Aorta (tissue), 5 donors: ENCODE data around the gene RALGAPB. TPM values are rescaled to one million over a fixed set of nuclear protein-coding genes. Genes with fewer than 3 reads are reported as not detected.

Source experiments
- ATAC-seq: fragments of 200-7000 bp; cut with Tn5 transposase; one replicate; pipeline ENCODE4 v1.9.1; 2022; ENCODE audit warnings: moderate library complexity; ENCODE audit not compliant: low FRiP score
- DNase-seq, 2 donors: peaks; one replicate each; pipeline ENCODE4 v3.0.0-alpha.2; 2020
- H3K27ac ChIP-seq, 2 donors: one replicate each; pipeline ENCODE4 v1.5.1; 2013; ENCODE audit warnings: low read length in 2 of 2, mild to moderate bottlenecking in 2 of 2, moderate library complexity in 2 of 2, control low read depth in 1 of 2, inconsistent platforms in 1 of 2, low read depth in 1 of 2
- H3K27me3 ChIP-seq, 2 donors: one replicate each; pipeline ENCODE4 v1.6.1; 2013; ENCODE audit warnings: control low read depth in 1 of 2, low read length in 1 of 2, mild to moderate bottlenecking in 1 of 2, moderate library complexity in 1 of 2; ENCODE audit not compliant: insufficient read depth in 2 of 2, control insufficient read depth in 1 of 2
- H3K36me3 ChIP-seq, 2 donors: one replicate each; pipeline ENCODE4 v1.6.1; 2013; ENCODE audit warnings: control low read depth in 1 of 2, low read length in 1 of 2, mild to moderate bottlenecking in 1 of 2; ENCODE audit not compliant: insufficient read depth in 2 of 2, control insufficient read depth in 1 of 2
- H3K4me1 ChIP-seq, 2 donors: one replicate each; pipeline ENCODE4 v1.6.1; 2013; ENCODE audit warnings: low read length in 2 of 2, control low read depth in 1 of 2, mild to moderate bottlenecking in 1 of 2, moderate library complexity in 1 of 2; ENCODE audit not compliant: insufficient read depth in 2 of 2, control insufficient read depth in 1 of 2
- H3K4me3 ChIP-seq, 2 donors: one replicate each; pipeline ENCODE4 v1.5.1; 2013; ENCODE audit warnings: low read length in 2 of 2, control low read depth in 1 of 2, mild to moderate bottlenecking in 1 of 2
- H3K9me3 ChIP-seq: one replicate; pipeline ENCODE4 v1.6.1; 2013; ENCODE audit warnings: mild to moderate bottlenecking, low read length; ENCODE audit not compliant: control insufficient read depth
- WGBS, 2 donors: extraction: QIAGEN DNeasy Blood & Tissue Kit; methylation state at CpG; one replicate each; pipeline ENCODE4 v1.1.7; 2013; 5-methylcytosine and 5-hydroxymethylcytosine counted together
- intact Hi-C, 2 donors: fragments of 100-400 bp; cut with DNase I; formaldehyde crosslinking; loops; one replicate each; pipeline versions ENCODE4 v1.14.2 to v1.15.0; 2022
- polyA plus RNA-seq, 2 donors: library from polyadenylated mRNA; stranded (reverse); fragments of 200-250 nt; gene quantifications; one replicate each; pipeline ENCODE4 v1.2.3, GENCODE V29; 2013
- total RNA-seq, 2 donors: library from RNA; stranded (reverse); fragmentation: NEBNext Ultra II Directional; extraction: Animal tissue kit (Norgen Biotek cat#: 25700); gene quantifications; one replicate each; pipeline ENCODE4 v1.2.1, GENCODE V29; 2021
- donor health status: healthy with polysubstance abuse.
- donor health status: Bipolar disorder and iron deficiency.
- donor health status: DM: no; HTN: no; CAD: no.
- donor health status: DM: no; HTN: no; CAD: no.
- donor health status: DM: yes; HTN: yes; CAD: no.

The RALGAPB gene
- total and polyA plus RNA-seq, 4 donors, result 5.9 to 41.3 (median 24.1) TPM

DNA sequence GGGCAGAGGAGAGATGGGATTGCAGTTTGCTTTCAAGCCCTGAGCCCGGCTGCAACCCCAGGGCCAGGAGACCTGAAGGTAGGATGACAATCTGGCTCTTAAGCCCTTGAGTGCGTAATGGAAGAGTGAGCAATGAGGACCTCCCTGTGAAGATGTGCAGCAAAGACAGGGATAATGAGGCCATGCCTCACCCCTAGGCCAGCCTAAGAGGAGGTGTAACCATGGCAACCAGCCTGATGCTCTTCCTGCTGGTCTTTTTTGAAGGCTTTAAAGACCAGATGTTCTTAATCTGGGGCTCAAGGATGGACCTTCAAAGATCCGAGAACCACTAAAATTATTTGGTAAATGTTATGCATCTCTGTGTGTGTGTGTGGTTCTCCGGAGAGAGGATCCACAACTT is 137.2 kb downstream of the RALGAPB start:
- WGBS, 2 donors, result 83 to 86% methylated on average over 4 of the region's 4 CpGs
- H3K4me1 ChIP-seq, result no peaks in the 10 kb centered on the region
- no peak for ATAC-seq
- DNase-seq, result no peak
- H3K27ac ChIP-seq, result no peak overlapping the region
- intact Hi-C loops, result no loop called here
- H3K4me3 ChIP-seq, result no peak overlapping the region
- H3K9me3 ChIP-seq, result peaks cover 4% of the 10 kb centered on the region
- no peaks in the 10 kb centered on the region for H3K36me3 ChIP-seq
- H3K27me3 ChIP-seq, result peaks cover 0 to 3% of the 10 kb centered on the region in 2 donors

DNA sequence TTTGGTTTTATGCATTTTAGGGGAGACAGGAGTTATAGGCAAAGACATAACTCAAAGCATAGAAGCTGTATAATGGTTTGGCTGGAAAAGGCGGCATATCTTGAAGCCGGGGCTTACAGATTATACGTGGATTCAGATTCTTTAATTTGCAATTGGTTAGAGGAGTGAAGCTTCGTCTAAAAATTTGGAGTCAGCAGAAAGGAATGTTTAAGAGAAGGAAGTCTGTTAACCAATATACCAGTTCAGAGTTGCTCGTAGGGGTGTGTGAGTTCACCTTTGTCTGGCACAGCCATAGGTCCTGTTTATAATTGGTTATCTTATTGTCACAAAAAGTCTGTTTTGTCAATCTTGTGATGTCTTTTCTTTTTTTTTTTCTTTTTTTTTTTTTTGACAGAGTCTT is 137.9 kb downstream of the RALGAPB start:
- intact Hi-C loops, result no loop called here
- Histone ChIP-seq H3K36me3 (no peaks in the 10 kb centered on the region), H3K9me3 (peaks cover 4% of the 10 kb centered on the region), H3K4me3 (no peak overlapping the region), H3K4me1 (no peaks in the 10 kb centered on the region), H3K27me3 (peaks cover 0 to 3% of the 10 kb centered on the region in 2 donors), H3K27ac (no peak overlapping the region)
- no peak for DNase-seq
- ATAC-seq, result no peak
- WGBS, 2 donors, result 44 to 56% methylated on average over 5 of the region's 5 CpGs

DNA sequence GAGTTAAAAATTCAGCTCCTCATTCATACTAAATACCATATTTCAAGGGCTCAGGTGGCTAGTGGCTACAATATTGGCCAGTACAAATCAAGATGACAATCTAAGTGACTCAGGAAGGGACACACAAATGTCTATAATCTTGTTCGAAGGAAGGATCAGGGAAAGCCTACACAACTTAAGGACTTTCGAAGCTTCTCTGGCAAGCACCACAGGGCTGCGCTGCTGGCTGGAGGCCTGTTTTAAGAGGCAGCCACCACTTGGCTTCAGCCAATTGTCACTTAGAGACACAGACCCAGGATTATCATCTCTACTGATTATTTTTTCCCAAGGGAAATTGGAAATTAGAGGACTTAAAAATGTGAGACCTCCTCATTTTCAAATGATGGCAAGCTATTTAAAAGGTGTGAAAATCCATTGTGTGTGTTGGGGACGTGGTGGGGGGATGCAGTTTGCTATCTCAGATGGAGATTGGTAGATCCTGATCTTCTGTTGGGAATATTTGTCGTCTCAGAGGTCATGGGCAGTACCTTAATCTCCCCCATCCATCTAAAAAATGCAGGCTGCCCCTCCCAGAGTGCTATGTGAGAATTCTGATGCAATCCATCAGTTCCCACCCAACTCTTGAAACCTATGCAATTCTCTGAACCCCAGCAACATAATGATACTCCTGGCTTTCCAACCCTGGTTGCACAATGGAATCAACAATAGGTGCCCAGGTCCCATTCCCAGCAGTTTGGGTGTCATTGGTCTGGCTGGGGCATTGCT is 140.3 kb downstream of the RALGAPB start:
- Histone ChIP-seq H3K4me3 (no peak overlapping the region), H3K9me3 (peaks cover 4% of the 10 kb centered on the region), H3K4me1 (no peaks in the 10 kb centered on the region), H3K27me3 (peaks cover 0 to 3% of the 10 kb centered on the region in 2 donors), H3K36me3 (no peaks in the 10 kb centered on the region), H3K27ac (no peak overlapping the region)
- DNase-seq (no peak), ATAC-seq (no peak)
- intact Hi-C loops, result no loop called here
- WGBS, 2 donors, result 60 to 67% methylated on average over 5 of the region's 5 CpGs

DNA sequence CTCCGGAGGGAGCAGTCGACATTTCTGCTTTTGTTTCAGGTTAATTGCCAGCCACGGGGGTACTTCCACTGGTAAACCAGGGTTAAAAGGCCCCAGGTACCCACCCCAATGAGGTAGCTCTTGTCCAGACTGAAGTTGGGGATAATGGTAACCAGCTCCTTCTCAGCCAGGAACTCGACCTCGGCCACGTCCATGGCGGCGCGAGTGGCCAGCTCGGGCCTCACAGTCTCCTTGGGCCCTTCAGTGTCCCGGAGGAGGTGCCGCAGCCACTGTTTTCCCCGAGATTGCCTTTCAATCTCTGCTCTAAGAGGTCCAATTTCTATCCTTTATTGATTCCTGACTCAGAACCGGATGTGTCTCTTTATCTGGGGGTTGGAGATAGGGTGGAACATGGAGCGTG is 142.6 kb downstream of the RALGAPB start:
- Histone ChIP-seq H3K4me1 (no peaks in the 10 kb centered on the region), H3K27ac (no peak overlapping the region), H3K27me3 (no peaks in the 10 kb centered on the region), H3K36me3 (no peaks in the 10 kb centered on the region), H3K9me3 (no peaks in the 10 kb centered on the region), H3K4me3 (no peak overlapping the region)
- WGBS, 2 donors, result 88 to 89% methylated on average over 15 of the region's 15 CpGs
- ATAC-seq, result no peak
- intact Hi-C loops, result no loop called here
- DNase-seq, result no peak

DNA sequence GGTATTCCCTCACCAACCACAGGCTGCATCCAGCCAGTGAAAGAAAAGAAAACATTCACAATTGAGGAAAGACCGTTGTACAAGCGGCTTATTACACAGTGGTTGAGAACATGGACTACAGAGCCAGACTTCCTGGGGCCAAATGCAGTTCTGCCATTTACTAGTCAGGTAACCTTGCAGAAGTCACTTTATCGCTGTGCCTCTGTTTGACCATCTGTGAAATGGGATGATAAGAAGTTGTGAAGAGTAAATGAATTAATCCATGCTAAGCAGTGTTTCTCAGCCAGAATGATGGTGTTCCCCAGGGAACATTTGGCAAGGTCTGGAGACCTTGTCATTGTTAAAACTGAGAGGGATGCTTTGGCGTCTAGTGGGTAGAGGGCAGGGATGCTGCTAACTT is 143.8 kb downstream of the RALGAPB start:
- H3K36me3 ChIP-seq, result no peaks in the 10 kb centered on the region
- ATAC-seq (no peak), DNase-seq (no peak)
- no peaks in the 10 kb centered on the region for H3K27me3 ChIP-seq
- intact Hi-C loops, result no loop called here
- no peak overlapping the region for H3K4me3 ChIP-seq
- no peaks in the 10 kb centered on the region for H3K4me1 ChIP-seq
- no peaks in the 10 kb centered on the region for H3K9me3 ChIP-seq
- WGBS, 2 donors, result 81 to 87% methylated on average over 4 of the region's 4 CpGs
- H3K27ac ChIP-seq, result no peak overlapping the region

DNA sequence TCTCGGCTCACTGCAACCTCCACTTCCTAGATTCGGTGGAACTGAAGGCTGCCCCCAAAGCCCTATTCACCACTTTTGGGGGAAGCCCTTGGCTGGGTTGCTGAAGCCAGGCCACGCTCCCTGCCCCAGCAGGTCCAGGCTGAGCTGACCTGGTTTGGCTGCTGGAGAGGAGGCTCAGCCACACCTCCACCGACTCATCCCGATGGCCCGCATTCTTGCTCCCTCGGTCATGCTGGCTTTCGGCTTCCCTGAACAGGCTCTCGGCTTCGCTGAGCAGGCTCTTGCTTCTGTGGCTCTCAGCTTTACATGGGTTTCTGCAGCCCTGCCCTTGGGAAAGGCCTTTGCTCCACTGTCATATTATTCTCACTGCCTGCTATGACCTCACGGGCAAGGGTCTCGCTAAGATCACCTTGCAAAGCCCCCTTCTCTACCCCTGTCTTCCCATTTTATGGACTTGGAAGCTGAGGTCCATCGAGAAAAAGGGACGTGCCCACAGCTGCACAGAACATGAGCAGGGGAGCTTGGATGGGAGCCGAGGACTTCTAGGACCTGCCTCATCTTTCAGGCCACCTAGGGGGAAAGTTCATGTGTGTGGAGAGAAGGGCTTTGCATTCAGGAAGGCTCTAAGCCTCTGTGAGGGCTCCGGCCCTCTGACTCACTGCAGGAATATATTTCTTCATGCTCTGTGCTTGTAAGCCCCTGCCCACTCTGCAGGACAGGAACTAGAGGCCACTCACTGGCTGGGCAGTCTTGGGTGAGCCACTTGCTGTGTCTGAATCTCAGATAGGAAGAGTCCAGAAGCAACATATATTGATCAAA is 144.6 kb downstream of the RALGAPB start:
- intact Hi-C loops, result no loop called here
- DNase-seq (no peak), ATAC-seq (no peak)
- Histone ChIP-seq H3K36me3 (no peaks in the 10 kb centered on the region), H3K27me3 (no peaks in the 10 kb centered on the region), H3K27ac (no peak overlapping the region), H3K4me1 (no peaks in the 10 kb centered on the region), H3K4me3 (no peak overlapping the region), H3K9me3 (no peaks in the 10 kb centered on the region)
- 69 to 74% methylated on average over 16 of the region's 16 CpGs for WGBS, 2 donors

DNA sequence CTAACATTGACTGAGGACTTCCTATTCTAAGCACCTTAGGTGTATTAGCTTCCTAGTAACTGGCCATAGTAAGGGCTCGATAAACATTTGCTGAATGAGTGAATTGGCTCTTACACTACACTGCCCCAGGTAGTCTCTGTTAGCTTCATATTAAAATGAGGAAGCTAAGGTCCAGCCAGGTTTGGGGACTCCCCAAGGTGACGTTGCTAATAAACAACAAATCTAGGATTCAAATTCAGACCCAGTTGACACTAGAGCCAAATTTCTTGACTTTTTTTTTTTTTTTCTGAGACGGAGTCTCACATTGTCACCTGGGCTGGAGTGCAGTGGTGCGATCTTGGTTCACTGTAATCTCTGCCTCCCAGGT is 145.2 kb downstream of the RALGAPB start:
- H3K9me3 ChIP-seq, result no peaks in the 10 kb centered on the region
- no peak for ATAC-seq
- no peaks in the 10 kb centered on the region for H3K27me3 ChIP-seq
- no peaks in the 10 kb centered on the region for H3K4me1 ChIP-seq
- no peak overlapping the region for H3K27ac ChIP-seq
- WGBS, 2 donors, result 90 to 94% methylated on average over 4 of the region's 4 CpGs
- DNase-seq, result no peak
- no peak overlapping the region for H3K4me3 ChIP-seq
- no peaks in the 10 kb centered on the region for H3K36me3 ChIP-seq
- intact Hi-C loops, result no loop called here

DNA sequence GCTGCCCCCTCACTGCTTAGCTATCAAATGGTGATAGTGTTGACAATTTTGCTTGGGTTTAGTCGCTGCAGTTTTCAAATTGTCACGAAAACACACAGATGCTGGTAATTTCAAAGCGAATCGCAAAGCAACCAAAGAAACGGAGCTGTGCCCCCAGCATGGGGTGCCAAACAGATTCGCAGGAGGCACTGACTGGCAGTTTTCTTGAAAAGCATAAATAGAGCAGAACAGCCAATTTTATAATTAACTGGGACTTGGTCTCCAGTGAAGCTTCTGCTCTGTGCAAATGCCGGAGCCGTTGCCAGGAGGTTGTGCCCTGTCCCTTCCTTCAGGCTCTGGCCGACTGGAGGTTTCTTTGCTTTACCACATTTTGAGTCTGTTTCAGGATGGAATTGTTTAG is 147.8 kb downstream of the RALGAPB start:
- intact Hi-C loops, result no loop called here
- WGBS, 2 donors, result 51% methylated on average over 9 of the region's 9 CpGs
- Histone ChIP-seq H3K27me3 (peaks cover 0 to 2% of the 10 kb centered on the region in 2 donors), H3K4me1 (no peaks in the 10 kb centered on the region), H3K9me3 (peaks cover 5% of the 10 kb centered on the region), H3K27ac (no peak overlapping the region), H3K4me3 (no peak overlapping the region), H3K36me3 (no peaks in the 10 kb centered on the region)
- ATAC-seq (no peak), DNase-seq (no peak)

DNA sequence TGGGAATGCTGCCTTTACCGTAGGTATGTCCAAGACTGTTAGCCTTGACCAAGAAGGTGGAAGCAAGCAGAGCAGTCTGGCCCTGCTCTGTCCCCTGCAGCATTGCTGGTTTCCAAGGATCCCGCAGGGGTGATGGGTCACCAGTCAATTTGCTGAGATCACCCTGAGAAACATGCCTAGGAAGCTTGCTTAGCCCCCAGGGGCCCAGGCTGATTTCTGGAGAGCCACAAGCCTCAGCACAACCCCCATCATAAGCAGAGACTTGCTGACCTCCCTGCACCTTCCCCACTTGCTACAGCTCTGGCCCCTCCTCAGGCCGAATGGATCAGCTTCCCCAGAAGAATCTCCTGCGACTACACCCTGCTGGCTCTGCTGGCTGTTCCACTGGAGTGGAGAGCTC is 150.4 kb downstream of the RALGAPB start:
- peaks cover 5% of the 10 kb centered on the region for H3K9me3 ChIP-seq
- no peak overlapping the region for H3K27ac ChIP-seq
- ATAC-seq (no peak), DNase-seq (no peak)
- intact Hi-C loops, result no loop called here
- no peaks in the 10 kb centered on the region for H3K4me1 ChIP-seq
- peaks cover 0 to 2% of the 10 kb centered on the region in 2 donors for H3K27me3 ChIP-seq
- WGBS, 2 donors, result 61 to 68% methylated on average over 4 of the region's 4 CpGs
- no peak overlapping the region for H3K4me3 ChIP-seq
- H3K36me3 ChIP-seq, result no peaks in the 10 kb centered on the region
